ENCODE results near the gene NPHP4.

The NPHP4 gene

GRCh38 chr1:5992026-5992813 lies at the start of gene NPHP4:
Gene NPHP4, minus strand, starts transcription at chr1:5992425. Its CDS starts 6,136 bp downstream, at chr1:5986289.
- ChIA-PET POLR2A (ENCODE audit: low non-redundant PET) (interaction anchor here (0.5 to 0.7 kb wide), 2 partner anchors 34 kb away, joined by 3 to 4 read pairs; no protein-coding TSS in a partner anchor), CTCF (interaction anchor here (0.7 kb wide), 1 partner anchor 88 kb away, joined by 4 read pairs; no protein-coding TSS in a partner anchor)
- DNase-seq (ENCODE audit: low spot score) = peak; percentile 100
- TF ChIP-seq CTCF (conservative IDR thresholded peaks at IDR 0.05; ENCODE audit: low read depth) = no peak
- peak within 1 kb of the TSS; percentile 85 for H3K27ac ChIP-seq

GRCh38 chr1:6041432-6042062 lies 49.3 kb upstream of the NPHP4 start:
- POLR2A ChIA-PET (ENCODE audit: low non-redundant PET) = no interaction called here
- H3K27ac ChIP-seq = no peak overlapping the region
- CTCF ChIA-PET = interaction anchor here (0.5 to 0.9 kb wide), 4 partner anchors 49 to 398 kb away, joined by 3 to 4 read pairs (median 3); no protein-coding TSS in a partner anchor
- DNase-seq (ENCODE audit: low spot score) = no peak
- TF ChIP-seq CTCF (conservative IDR thresholded peaks at IDR 0.05; ENCODE audit: low read depth) = peak; percentile 46; the same call in 1 of the 2 replicates

GRCh38 chr1:6040861-6041415 lies 48.7 kb upstream of the NPHP4 start:
- H3K27ac ChIP-seq = no peak overlapping the region
- POLR2A ChIA-PET (ENCODE audit: low non-redundant PET) = no interaction called here
- CTCF ChIA-PET = interaction anchor here (0.9 kb wide), 1 partner anchor 88 kb away, joined by 3 read pairs; no protein-coding TSS in a partner anchor
- DNase-seq (ENCODE audit: low spot score) = no peak
- no peak for TF ChIP-seq CTCF (conservative IDR thresholded peaks at IDR 0.05; ENCODE audit: low read depth)

GRCh38 chr1:6040444-6040843 lies 48.2 kb upstream of the NPHP4 start:
- ChIA-PET POLR2A (ENCODE audit: low non-redundant PET) (no interaction called here), CTCF (interaction anchor here (0.5 to 0.9 kb wide), 2 partner anchors 88 to 1529 kb away, joined by 3 read pairs; no protein-coding TSS in a partner anchor)
- no peak overlapping the region for H3K27ac ChIP-seq
- no peak for TF ChIP-seq CTCF (conservative IDR thresholded peaks at IDR 0.05; ENCODE audit: low read depth)
- DNase-seq (ENCODE audit: low spot score) = no peak

GRCh38 chr1:6039031-6039430 lies 46.8 kb upstream of the NPHP4 start:
- POLR2A ChIA-PET (ENCODE audit: low non-redundant PET) = no interaction called here
- H3K27ac ChIP-seq = no peak overlapping the region
- no peak for TF ChIP-seq CTCF (conservative IDR thresholded peaks at IDR 0.05; ENCODE audit: low read depth)
- CTCF ChIA-PET = interaction anchor here (0.6 kb wide), 2 partner anchors 52 to 166 kb away, joined by 3 read pairs; no protein-coding TSS in a partner anchor
- DNase-seq (ENCODE audit: low spot score) = no peak

- ChIA-PET POLR2A (ENCODE audit: low non-redundant PET) (no interaction called here), CTCF (interaction anchor here (0.6 kb wide), 1 partner anchor 166 kb away, joined by 3 read pairs; no protein-coding TSS in a partner anchor)
- TF ChIP-seq CTCF (conservative IDR thresholded peaks at IDR 0.05; ENCODE audit: low read depth) = no peak
- no peak for DNase-seq (ENCODE audit: low spot score)
- no peak overlapping the region for H3K27ac ChIP-seq
These were observed 46.4 kb upstream of the NPHP4 start for GRCh38 chr1:6038603-6039002.

Data from RWPE1 (cell line).